Measurements from ENCODE around the gene PHAX. TPM values are rescaled to one million over a fixed set of nuclear protein-coding genes. Genes with fewer than 3 reads are reported as not detected.

PHAX gene
- polyA plus RNA-seq, 3 donors: 4.8 to 37.6 (median 19.3) TPM

DNA sequence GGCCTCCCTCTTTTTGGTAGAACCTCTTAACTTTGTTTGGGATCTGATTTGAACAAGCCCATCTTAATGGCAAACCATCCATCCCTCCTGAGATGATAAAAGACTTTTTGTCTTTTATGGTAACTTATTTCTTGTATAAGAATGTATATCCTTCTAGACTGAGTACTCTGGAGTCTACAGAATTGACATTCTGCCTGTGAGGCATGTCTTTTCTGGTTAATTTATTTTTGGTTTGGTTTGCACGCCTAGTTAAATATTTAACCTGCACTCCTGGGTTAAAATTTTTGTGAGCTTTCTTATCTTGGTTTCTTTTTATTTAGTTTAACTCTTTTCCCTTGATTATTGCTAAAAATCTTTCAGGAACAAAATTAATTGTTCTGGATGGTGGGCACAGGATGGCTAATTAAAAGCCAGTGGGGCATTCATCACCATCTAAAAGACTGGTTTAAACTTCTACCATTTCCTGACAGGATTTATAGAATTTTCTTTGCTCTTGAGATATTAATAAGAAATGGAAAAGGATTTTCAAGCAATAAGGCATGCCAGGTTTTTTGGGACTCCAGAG is 50.3 kb downstream of the PHAX start:
- no peaks in the 10 kb centered on the region for H3K36me3 ChIP-seq (replicated peaks in 1 of 2; ENCODE audit: control insufficient read depth in 1 of 2, insufficient read depth in 2 of 2, low read length in 2 of 2)
- peaks cover 0 to 3% (median 2%) of the 10 kb centered on the region in 3 donors for H3K27me3 Mint-ChIP-seq (ENCODE audit: low read depth in 3 of 3)
- no peak overlapping the region for H3K9ac ChIP-seq (ENCODE audit: insufficient read depth, low read length, poor library complexity, severe bottlenecking)
- no peaks in the 10 kb centered on the region for H3K4me1 ChIP-seq (ENCODE audit: control insufficient read depth in 1 of 2, insufficient read depth in 2 of 2, low read length in 2 of 2)
- H4K20me1 ChIP-seq (ENCODE audit: insufficient read depth, low read length): no peaks in the 10 kb centered on the region
- peaks cover 0 to 11% (median 2%) of the 10 kb centered on the region in 7 donors for H3K9me3 Mint-ChIP-seq
- no CpG with 5 or more reads among the region's 1 CpG for WGBS (ENCODE audit: insufficient coverage)
- no peak for DNase-seq
- no peak overlapping the region for H2AFZ ChIP-seq (ENCODE audit: insufficient read depth, low read depth, low read length, poor library complexity, severe bottlenecking)
- no peak overlapping the region for H3K4me2 ChIP-seq (replicated peaks; ENCODE audit: extremely low read depth, low read length, poor library complexity, severe bottlenecking)
- H3K27me3 ChIP-seq (ENCODE audit: control insufficient read depth in 2 of 2, insufficient read depth in 2 of 2, low read length in 2 of 2): no peaks in the 10 kb centered on the region
- TF ChIP-seq, protein P1, sequence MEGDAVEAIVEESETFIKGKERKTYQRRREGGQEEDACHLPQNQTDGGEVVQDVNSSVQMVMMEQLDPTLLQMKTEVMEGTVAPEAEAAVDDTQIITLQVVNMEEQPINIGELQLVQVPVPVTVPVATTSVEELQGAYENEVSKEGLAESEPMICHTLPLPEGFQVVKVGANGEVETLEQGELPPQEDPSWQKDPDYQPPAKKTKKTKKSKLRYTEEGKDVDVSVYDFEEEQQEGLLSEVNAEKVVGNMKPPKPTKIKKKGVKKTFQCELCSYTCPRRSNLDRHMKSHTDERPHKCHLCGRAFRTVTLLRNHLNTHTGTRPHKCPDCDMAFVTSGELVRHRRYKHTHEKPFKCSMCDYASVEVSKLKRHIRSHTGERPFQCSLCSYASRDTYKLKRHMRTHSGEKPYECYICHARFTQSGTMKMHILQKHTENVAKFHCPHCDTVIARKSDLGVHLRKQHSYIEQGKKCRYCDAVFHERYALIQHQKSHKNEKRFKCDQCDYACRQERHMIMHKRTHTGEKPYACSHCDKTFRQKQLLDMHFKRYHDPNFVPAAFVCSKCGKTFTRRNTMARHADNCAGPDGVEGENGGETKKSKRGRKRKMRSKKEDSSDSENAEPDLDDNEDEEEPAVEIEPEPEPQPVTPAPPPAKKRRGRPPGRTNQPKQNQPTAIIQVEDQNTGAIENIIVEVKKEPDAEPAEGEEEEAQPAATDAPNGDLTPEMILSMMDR (IDR thresholded peaks at IDR 0.05): no peak
- H3K27ac Mint-ChIP-seq: no peak overlapping the region
- H3K27ac ChIP-seq (ENCODE audit: low read depth in 1 of 2, low read length in 2 of 2): no peak overlapping the region
- no peaks in the 10 kb centered on the region for H3K79me2 ChIP-seq (ENCODE audit: insufficient read depth, low read length)
- no peaks in the 10 kb centered on the region for H3K36me3 Mint-ChIP-seq
- intact Hi-C loops (cut with micrococcal nuclease): no loop called here
- peaks cover 3% of the 10 kb centered on the region for H3K4me1 Mint-ChIP-seq
- no peak overlapping the region for H3K4me3 Mint-ChIP-seq
- H3K9me3 ChIP-seq (replicated peaks in 1 of 2; ENCODE audit: control insufficient read depth in 1 of 2, insufficient read depth in 1 of 2, low read length in 2 of 2): peaks cover 0 to 3% of the 10 kb centered on the region in 2 donors
- H3K4me3 ChIP-seq (replicated peaks in 1 of 3; ENCODE audit: low read depth in 2 of 3, low read length in 3 of 3): no peak overlapping the region

DNA sequence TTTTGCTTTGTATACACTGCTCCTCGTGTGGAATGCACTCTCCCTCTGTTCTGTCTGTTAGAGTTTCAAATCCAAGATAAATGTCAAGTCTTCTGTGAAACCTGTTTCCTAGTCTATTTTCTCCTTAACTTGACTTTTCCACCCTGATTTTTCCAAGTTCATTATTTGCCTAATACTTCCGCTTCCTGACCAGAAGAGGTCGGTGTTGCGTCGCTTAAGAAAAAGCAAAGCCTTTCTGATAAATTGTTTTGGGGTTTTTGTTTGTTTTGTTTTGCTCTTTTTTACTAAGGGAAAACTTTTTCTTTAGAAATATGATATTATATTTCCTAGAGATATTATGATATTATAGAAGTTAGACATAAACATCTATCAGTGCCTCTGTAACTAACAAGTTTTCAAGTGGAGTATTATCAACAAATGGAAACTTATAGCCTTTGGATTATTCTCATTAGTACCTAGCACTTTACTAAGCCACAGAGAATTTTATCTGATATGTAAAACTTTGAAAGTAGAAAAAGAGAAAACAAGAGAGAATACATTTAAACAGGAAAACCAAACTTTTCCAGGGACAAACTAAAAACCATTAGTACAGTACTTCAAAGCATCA is 55.8 kb downstream of the PHAX start:
- no peaks in the 10 kb centered on the region for H3K27me3 ChIP-seq (ENCODE audit: control insufficient read depth in 2 of 2, insufficient read depth in 2 of 2, low read length in 2 of 2)
- WGBS (ENCODE audit: insufficient coverage): 0% methylated on average over 1 of the region's 5 CpGs
- no peak overlapping the region for H3K9ac ChIP-seq (ENCODE audit: insufficient read depth, low read length, poor library complexity, severe bottlenecking)
- H2AFZ ChIP-seq (ENCODE audit: insufficient read depth, low read depth, low read length, poor library complexity, severe bottlenecking): no peak overlapping the region
- Mint-ChIP-seq H3K9me3 (no peaks in the 10 kb centered on the region), H3K4me3 (no peak overlapping the region), H3K27me3 (ENCODE audit: low read depth in 3 of 3) (peaks cover 0 to 2% (median 1%) of the 10 kb centered on the region in 3 donors), H3K36me3 (no peaks in the 10 kb centered on the region), H3K27ac (no peak overlapping the region), H3K4me1 (peaks cover 10% of the 10 kb centered on the region)
- no peak overlapping the region for H3K4me2 ChIP-seq (replicated peaks; ENCODE audit: extremely low read depth, low read length, poor library complexity, severe bottlenecking)
- H4K20me1 ChIP-seq (ENCODE audit: insufficient read depth, low read length): no peaks in the 10 kb centered on the region
- no peak overlapping the region for H3K27ac ChIP-seq (ENCODE audit: low read depth in 1 of 2, low read length in 2 of 2)
- peak; percentile 34 to 50 (median 49) for DNase-seq
- no peaks in the 10 kb centered on the region for H3K9me3 ChIP-seq (replicated peaks in 1 of 2; ENCODE audit: control insufficient read depth in 1 of 2, insufficient read depth in 1 of 2, low read length in 2 of 2)
- H3K4me3 ChIP-seq (replicated peaks in 1 of 3; ENCODE audit: low read depth in 2 of 3, low read length in 3 of 3): no peak overlapping the region
- peaks cover 6 to 9% of the 10 kb centered on the region in 2 donors for H3K4me1 ChIP-seq (ENCODE audit: control insufficient read depth in 1 of 2, insufficient read depth in 2 of 2, low read length in 2 of 2)
- TF ChIP-seq, protein P1 (IDR thresholded peaks at IDR 0.05): peak; percentile 92
- H3K79me2 ChIP-seq (ENCODE audit: insufficient read depth, low read length): no peaks in the 10 kb centered on the region
- intact Hi-C loops (cut with micrococcal nuclease): loop anchor here (2.0 to 5.0 kb wide), 2 partner anchors 656 to 658 kb away; no protein-coding TSS in a partner anchor
- H3K36me3 ChIP-seq (replicated peaks in 1 of 2; ENCODE audit: control insufficient read depth in 1 of 2, insufficient read depth in 2 of 2, low read length in 2 of 2): no peaks in the 10 kb centered on the region
